ENCODE results near the gene DRC1. TPM values are rescaled to one million over a fixed set of nuclear protein-coding genes. Genes with fewer than 3 reads are reported as not detected.

Gene DRC1
- total RNA-seq (2021; ENCODE audit: unreplicated experiment) (not detected), Bru-seq, nascent RNA (percentile 23 among the genes with signal in this experiment), BruChase-seq, experiment 1, labeled RNA remaining after a 6-hour chase (percentile 29 among the genes with signal in this experiment), BruChase-seq, experiment 2, labeled RNA remaining after a 2-hour chase (percentile 29 among the genes with signal in this experiment)
- polyA plus RNA-seq (2012): not detected in 2 replicates
- long read RNA-seq: 0 reads

DNA sequence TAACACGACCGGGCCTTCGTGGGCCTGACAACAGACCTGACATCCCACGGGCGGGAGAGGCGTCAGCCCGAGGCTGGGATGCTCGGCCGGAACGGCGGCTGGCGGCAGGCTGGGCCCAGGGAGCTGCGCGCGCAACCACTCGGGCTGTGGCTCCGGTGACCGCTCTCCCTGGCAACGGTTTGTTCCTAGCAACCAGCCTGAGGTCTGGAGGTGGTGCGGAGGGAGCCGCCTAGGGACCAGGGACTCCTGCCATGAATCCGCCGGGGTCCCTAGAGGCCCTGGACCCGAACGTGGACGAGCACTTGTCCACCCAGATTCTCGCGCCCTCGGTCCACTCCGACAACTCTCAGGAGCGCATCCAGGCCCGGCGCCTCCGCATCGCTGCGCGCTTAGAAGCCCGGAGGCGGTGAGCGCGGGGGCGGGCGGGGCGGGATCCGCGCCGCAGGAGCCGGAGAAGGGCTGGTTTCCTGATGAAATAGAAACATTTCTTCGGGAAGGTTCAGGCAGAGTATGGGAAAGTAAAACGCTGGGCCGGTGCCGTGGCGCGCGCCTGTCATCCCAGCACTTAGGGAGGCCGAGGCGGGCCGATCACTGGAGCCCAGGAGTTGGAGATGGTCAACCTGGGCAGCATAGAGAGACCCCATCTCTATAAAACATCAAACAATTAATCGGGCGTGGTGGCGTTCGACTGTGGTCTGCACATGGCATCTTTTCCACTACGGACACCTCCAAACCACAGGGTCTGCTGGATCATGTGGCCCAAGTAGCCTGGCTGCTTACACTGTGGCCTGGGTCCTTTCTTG is at the start of gene DRC1:
Gene DRC1, plus strand, starts transcription at position 182 of the 803 bp plus-strand sequence. Its CDS starts 70 bp downstream, at position 252.
- Histone ChIP-seq H2AFZ (ENCODE audit: low read depth, low read length, poor library complexity, severe bottlenecking) (no peak within 1 kb of the TSS), H3K27ac (ENCODE audit: low read depth, low read length) (no peak within 1 kb of the TSS), H3K9me2 (ENCODE audit: insufficient read depth) (no peaks in the 10 kb centered on the region), H3K4me3 (replicated peaks in 1 of 2; ENCODE audit: low read depth in 1 of 2, low read length in 2 of 2) (no peak within 1 kb of the TSS), H3K9me3 (ENCODE audit: control insufficient read depth in 1 of 2, insufficient read depth in 1 of 2, low read depth in 1 of 2, low read length in 2 of 2) (no peaks in the 10 kb centered on the region), H3K36me3 (ENCODE audit: control insufficient read depth in 1 of 2, insufficient read depth in 2 of 2, low read length in 2 of 2) (no peaks in the 10 kb centered on the region), H3K27me3 (ENCODE audit: insufficient read depth, low read length) (no peaks in the 10 kb centered on the region), H3K4me2 (ENCODE audit: low read length) (no peak within 1 kb of the TSS), H3K79me2 (ENCODE audit: insufficient read depth, low read length) (no peaks in the 10 kb centered on the region), H3K4me1 (ENCODE audit: control insufficient read depth in 1 of 2, insufficient read depth in 2 of 2, low read length in 2 of 2) (no peaks in the 10 kb centered on the region), H4K20me1 (ENCODE audit: insufficient read depth) (no peaks in the 10 kb centered on the region), H3K9ac (ENCODE audit: low read length) (no peak within 1 kb of the TSS)
- intact Hi-C loops (cut with micrococcal nuclease): no loop called here
- ATAC-seq (no peak), DNase-seq (ENCODE audit: low read depth, low spot score) (no peak)
- no TSS peak for BruUV-seq (replicated peaks)
- ChIA-PET RAD21 (ENCODE audit: low non-redundant PET in 1 of 2, low total read pairs in 2 of 2, uncharacterized antibody in 2 of 2, unreplicated experiment in 2 of 2) (no interaction called here), CTCF (no interaction called here), POLR2A (no interaction called here)
- TF ChIP-seq CBX3 (IDR thresholded peaks at IDR 0.05; ENCODE audit: low read depth): no peak
- no peak for TF ChIP-seq RAD21 (IDR thresholded peaks at IDR 0.05; ENCODE audit: low read depth)
- no peak for TF ChIP-seq REST (IDR thresholded peaks at IDR 0.05; ENCODE audit: low read depth)
- TF ChIP-seq, protein P1, sequence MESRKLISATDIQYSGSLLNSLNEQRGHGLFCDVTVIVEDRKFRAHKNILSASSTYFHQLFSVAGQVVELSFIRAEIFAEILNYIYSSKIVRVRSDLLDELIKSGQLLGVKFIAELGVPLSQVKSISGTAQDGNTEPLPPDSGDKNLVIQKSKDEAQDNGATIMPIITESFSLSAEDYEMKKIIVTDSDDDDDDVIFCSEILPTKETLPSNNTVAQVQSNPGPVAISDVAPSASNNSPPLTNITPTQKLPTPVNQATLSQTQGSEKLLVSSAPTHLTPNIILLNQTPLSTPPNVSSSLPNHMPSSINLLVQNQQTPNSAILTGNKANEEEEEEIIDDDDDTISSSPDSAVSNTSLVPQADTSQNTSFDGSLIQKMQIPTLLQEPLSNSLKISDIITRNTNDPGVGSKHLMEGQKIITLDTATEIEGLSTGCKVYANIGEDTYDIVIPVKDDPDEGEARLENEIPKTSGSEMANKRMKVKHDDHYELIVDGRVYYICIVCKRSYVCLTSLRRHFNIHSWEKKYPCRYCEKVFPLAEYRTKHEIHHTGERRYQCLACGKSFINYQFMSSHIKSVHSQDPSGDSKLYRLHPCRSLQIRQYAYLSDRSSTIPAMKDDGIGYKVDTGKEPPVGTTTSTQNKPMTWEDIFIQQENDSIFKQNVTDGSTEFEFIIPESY (IDR thresholded peaks at IDR 0.05; ENCODE audit: extremely low read depth, insufficient replicate concordance, low read length): no peak
- TF ChIP-seq, protein P2, sequence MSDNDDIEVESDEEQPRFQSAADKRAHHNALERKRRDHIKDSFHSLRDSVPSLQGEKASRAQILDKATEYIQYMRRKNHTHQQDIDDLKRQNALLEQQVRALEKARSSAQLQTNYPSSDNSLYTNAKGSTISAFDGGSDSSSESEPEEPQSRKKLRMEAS (IDR thresholded peaks at IDR 0.05): no peak
- TF ChIP-seq, protein P3, sequence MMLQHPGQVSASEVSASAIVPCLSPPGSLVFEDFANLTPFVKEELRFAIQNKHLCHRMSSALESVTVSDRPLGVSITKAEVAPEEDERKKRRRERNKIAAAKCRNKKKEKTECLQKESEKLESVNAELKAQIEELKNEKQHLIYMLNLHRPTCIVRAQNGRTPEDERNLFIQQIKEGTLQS (IDR thresholded peaks at IDR 0.05): no peak
- no peak for TF ChIP-seq JUND (IDR thresholded peaks at IDR 0.05)
- TF ChIP-seq YY1 (IDR thresholded peaks at IDR 0.05; ENCODE audit: extremely low read depth, insufficient replicate concordance, low read depth, low read length): no peak
- no peak for TF ChIP-seq TCF7L2 (IDR thresholded peaks at IDR 0.05; ENCODE audit: borderline replicate concordance, extremely low read depth, insufficient read depth, insufficient read length)
- no peak for TF ChIP-seq SP1 (IDR thresholded peaks at IDR 0.05; ENCODE audit: low read depth)
- no peak for TF ChIP-seq CEBPB (IDR thresholded peaks at IDR 0.05; ENCODE audit: low read depth)
- TF ChIP-seq SRF (IDR thresholded peaks at IDR 0.05; ENCODE audit: low read depth): no peak
- no peak for TF ChIP-seq EGR1 (IDR thresholded peaks at IDR 0.05; ENCODE audit: low read depth)
- TF ChIP-seq ZFX (IDR thresholded peaks at IDR 0.05): no peak
- TF ChIP-seq EZH2 (IDR thresholded peaks at IDR 0.05): no peak
